HG03175 (cell line): ENCODE measurements around the gene ADIRF.
"Not testable (repeated sequence)": the region's sequence is repeated elsewhere in the genome, so short reads cannot be mapped to it uniquely, and the experiment has no call there.

ENCODE experiments used
- ATAC-seq: cut with Tn5 transposase; IDR thresholded peaks from one replicate; pipeline ENCODE4 v1.9.1; 2021; ENCODE audit warnings: mild to moderate bottlenecking, moderate library complexity; ENCODE audit not compliant: unreplicated experiment

The ADIRF gene

GRCh38 chr10:86976362-86977056, 8.2 kb downstream of the ADIRF start:
- no peak for ATAC-seq

- not testable (repeated sequence) for ATAC-seq
Measured at GRCh38 chr10:86978457-86978856, 10.2 kb downstream of the ADIRF start.

DNA sequence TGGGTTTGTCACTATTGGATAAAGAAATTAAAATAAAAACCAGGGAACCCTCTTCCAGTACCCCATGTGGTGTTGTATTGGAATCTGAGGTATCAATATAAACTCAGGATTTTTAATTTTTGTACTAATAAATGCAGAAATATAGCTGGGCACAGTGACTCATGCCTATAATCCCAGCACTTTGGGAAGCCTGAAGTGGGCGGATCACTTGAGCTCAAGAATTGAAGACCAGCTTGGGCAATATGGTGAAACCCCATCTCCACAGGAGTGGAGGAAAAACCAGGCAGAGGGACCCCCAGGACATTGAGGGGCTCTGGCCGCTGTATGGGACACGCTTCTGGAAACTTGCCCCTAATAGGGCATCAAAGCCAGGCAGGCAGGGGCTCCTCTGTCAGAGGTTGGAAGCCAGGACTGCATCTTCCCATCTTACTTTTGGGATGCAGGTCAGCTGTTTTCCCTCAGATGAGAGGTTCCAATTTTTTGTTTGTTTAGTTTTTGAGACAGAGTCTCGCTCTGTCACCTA, 11.1 kb downstream of the ADIRF start:
- ATAC-seq = no peak

- no peak for ATAC-seq
Measured at GRCh38 chr10:86979977-86980448, 11.7 kb downstream of the ADIRF start.

DNA sequence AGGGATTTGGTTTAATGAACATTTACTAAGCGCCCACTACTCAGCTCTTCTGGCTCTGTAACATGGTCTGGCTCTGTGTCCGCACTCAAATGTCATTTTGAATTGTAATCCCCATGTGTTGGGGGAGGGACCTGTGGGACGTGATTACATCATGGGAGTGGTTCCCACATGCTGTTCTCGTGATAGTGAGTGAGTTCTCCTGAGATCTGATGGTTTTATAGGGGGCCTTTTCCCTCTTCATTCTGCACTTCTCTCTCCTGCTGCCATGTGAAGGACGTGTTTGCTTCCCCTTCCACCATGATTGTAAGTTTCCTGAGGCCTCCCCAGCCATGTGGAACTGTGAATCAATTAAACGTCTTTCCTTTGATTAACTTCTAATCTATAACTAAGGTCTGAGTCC, 12.7 kb downstream of the ADIRF start:
- ATAC-seq = not testable (repeated sequence)

DNA sequence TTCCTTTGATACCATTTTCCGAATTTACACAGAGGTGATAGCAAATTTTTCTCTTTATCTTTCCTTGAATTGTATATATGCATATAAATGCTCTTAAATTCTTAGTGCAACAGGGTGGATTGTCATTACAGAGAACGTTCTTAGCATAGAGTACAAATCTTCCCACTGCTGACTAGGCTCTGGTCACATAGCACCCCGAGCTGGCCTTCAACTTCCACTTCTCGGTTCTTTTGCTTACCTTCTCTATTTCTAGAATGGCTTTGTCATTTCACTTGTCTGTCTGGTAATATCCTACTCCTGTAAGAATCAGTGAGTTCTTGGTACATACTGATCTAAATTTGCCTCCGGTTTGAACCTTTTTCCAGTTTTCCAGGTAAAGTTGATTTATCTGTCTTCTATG, 13.4 kb downstream of the ADIRF start:
- ATAC-seq = no peak

- ATAC-seq = not testable (repeated sequence)
Measured at GRCh38 chr10:86984498-86984897, 16.2 kb downstream of the ADIRF start.

GRCh38 chr10:86988520-86988919, 20.2 kb downstream of the ADIRF start:
- no peak for ATAC-seq

- not testable (repeated sequence) for ATAC-seq
Measured at GRCh38 chr10:86991362-86991761, 23.1 kb downstream of the ADIRF start.

- no peak for ATAC-seq
Measured at GRCh38 chr10:86992456-86992855, 24.2 kb downstream of the ADIRF start.

DNA sequence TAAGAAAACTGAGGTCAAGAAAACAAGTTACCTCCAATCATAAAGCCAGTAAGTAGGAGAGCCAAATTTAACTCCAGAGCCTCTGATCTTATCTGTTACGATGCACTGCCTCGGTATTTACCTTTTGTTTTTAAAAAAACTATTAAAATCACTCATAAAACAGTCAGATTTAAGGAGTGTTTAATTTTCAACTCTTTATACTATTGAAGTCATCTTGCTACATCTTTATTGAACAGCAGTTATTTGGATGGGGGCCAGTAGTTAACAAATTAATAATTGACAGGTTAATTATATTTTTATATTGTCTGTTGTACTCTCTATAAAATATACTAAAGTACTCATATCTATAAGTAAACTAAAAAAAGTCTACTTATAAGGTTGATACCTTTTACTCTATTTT, 24.6 kb downstream of the ADIRF start:
- no peak for ATAC-seq

DNA sequence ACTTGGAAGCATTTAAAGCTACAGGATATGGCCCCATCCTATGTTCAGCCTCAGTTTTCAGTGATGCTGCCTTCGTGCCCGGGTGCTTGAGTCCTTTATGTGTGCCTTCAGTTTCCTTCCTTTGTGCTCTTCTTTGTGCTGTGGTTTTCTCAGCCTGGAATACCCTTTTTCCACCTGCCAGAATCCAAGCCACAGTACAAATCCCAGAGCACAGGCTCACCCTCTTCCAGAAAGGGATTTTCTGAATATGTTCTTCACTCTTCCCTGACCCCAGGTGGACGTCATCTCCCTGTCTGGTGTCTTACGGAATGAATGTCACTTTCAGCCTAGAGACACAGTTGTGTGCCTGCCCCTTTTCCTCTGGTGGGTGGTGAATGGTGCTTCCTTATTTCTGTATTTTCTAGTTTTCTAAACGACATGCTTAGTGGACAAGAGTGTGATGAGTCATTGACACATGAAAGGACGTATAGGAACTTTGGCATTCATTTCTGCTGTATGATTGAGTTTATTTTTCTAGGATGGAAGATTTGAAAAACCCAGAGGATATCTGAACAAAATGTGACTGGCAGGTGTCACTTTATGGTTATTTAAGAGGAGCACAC, 31.6 kb downstream of the ADIRF start:
- not testable (repeated sequence) for ATAC-seq

DNA sequence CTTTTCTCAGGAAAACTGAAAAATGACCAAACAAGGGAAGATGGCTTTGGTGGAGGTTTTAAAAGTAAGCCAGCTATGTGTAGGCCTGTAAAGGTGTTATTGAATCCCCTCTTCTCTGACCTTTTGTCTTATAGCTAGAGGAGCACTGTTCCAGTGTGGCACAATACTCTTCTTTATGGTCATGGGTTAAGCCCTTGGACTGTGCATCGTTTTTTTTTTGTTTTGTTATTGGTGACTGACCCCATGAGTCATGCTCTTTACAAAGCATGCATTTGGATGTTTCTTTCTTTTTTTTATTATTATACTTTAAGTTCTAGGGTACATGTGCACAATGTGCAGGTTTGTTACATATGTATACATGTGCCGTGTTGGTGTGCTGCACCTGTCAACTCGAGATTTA, 32.2 kb downstream of the ADIRF start:
- ATAC-seq = no peak

- ATAC-seq = not testable (repeated sequence)
Measured at GRCh38 chr10:87007124-87007523, 38.8 kb downstream of the ADIRF start.

DNA sequence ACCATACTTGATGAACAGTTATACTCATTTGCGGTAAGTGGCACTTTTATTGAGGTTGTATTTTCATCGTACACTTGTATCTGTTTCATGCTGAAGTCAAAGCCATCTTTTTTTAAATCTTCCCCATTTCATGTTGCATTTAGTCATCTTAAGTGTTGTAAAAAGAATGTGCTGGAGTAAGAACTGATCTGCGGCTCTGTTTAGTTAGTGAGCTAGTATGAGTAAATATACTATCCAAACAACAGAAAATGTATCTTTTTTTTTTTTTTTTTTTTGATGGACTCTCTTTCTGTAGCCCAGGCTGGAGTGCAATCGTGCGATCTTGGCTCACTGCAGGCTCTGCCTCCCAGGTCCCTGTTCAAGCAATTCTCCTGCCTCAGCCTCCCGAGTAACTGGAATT, 39.4 kb downstream of the ADIRF start:
- not testable (repeated sequence) for ATAC-seq

DNA sequence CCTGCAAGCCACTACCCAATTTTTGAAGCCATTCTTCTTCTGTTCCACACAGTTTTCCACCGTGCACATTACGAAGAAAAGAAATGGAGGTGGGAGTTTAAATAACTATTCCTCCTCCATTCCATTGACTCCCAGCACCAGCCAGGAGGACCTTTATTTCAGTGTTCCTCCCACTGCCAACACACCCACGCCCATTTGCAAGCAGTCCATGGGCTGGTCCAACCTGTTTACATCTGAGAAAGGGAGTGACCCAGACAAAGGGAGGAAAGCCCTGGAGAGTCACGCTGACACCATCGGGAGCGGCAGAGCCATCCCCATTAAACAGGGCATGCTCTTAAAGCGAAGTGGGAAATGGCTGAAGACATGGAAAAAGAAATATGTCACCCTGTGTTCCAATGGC, 40.0 kb downstream of the ADIRF start:
- ATAC-seq = not testable (repeated sequence)

GRCh38 chr10:87009134-87009696, 40.9 kb downstream of the ADIRF start:
- not testable (repeated sequence) for ATAC-seq

DNA sequence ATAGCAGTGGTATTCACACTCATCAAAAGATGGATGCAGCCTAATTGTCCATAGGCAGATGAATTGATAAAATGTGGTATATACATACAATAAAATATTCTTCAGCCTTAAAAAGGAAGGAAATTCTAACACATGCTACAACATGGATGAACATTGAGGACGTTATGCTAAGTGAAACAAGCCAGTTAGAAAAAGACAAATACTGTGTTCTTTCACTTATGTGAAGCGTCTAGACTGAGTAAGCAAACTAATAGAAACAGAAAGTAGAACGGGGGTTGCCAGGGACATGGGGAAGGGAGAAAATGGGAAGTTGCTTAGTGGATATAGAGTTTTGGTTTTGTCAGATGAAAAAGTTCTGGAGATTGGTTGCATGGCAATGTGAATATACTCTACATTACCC, 45.2 kb downstream of the ADIRF start:
- ATAC-seq = not testable (repeated sequence)

DNA sequence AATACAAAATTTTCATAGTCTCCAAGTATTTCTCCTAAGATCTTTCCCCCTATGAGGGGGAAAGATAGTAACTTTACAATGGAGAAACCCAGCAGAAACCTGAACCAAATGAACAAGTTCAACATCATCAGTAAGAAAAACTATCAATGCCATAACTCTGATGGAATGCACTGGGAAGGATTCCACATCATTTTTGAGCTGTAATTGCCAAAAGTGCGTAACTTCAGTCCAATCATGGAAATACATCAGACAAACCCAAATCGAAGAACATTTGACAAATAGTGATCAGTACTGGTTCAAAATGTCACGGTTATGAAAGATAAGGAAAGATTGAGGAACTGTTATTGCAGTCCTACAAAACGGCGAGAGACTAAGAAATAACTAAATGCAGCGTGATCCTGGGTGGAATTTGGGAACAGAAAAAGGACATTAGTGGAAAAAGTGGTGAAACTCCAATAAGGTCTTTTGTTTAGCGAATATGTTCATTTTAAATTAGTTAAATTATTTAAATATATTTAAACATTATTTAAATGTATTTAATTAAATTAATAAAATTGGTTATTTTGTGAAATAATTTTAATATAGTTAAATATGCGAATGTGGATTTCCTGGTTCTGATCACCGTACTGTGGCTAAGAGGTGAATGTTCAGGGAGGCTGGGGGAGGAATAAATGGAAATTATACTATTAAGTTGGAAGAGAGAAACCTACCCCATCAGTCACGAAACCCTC, 46.9 kb downstream of the ADIRF start:
- not testable (repeated sequence) for ATAC-seq

- ATAC-seq = not testable (repeated sequence)
Measured at GRCh38 chr10:87018127-87018526, 49.8 kb downstream of the ADIRF start.

DNA sequence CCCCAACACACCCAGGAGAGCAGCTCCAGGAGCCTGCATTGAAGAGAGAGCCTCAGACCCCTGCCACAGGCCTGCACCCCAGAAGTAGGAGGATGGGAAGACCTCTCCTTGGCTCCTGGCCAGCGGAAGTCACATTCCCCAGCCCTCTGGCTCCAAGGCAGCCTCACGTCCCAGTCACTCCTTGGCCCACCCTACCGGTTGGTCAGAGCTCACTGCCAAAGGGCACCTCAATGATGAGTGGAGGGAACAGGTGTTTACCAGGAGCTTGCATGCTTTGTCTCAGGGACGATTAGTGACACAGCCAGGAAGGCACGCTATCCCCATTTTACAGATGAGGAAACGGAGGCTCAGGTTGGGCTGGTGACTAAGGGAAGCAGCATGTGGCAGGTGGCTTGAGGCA, 50.8 kb downstream of the ADIRF start:
- ATAC-seq = not testable (repeated sequence)
